ENCODE measurements around the gene DPP9. TPM values are rescaled to one million over a fixed set of nuclear protein-coding genes. Genes with fewer than 3 reads are reported as not detected.

The DPP9 gene
- total and polyA plus RNA-seq, 2 of the 13 experiments (the other 11 are each of a cell fraction or from before 2014, with no cell fraction given): 8.4 to 25.8 TPM

- TF ChIP-seq PBX3 (CRISPR knock-in tag; IDR thresholded peaks at IDR 0.05; ENCODE audit: borderline replicate concordance) (no peak), SALL1 (CRISPR knock-in tag; IDR thresholded peaks at IDR 0.05) (peak; percentile 86), MIER2 (CRISPR knock-in tag; IDR thresholded peaks at IDR 0.05) (peak; percentile 82), PHF5A (CRISPR knock-in tag; IDR thresholded peaks at IDR 0.05; ENCODE audit: low read depth, unreplicated experiment) (peak; percentile 90), ERF (CRISPR knock-in tag; IDR thresholded peaks at IDR 0.05) (peak; percentile 83; the same call in 1 of the 2 replicates), ZC3H13 (CRISPR knock-in tag; IDR thresholded peaks at IDR 0.05) (no peak), GATAD1 (CRISPR knock-in tag; IDR thresholded peaks at IDR 0.05) (peak; percentile 95), ZNF607 (CRISPR knock-in tag; IDR thresholded peaks at IDR 0.05; ENCODE audit: borderline replicate concordance) (peak; percentile 84; the same call in 1 of the 2 replicates), TARDBP (CRISPR knock-in tag; IDR thresholded peaks at IDR 0.05) (peak; percentile 81; the same call in 1 of the 2 replicates), PPARG (CRISPR knock-in tag; conservative IDR thresholded peaks at IDR 0.05) (0 out of 2 replicates have a peak, but pooled peaks have one; percentile 51), SP4 (CRISPR knock-in tag; IDR thresholded peaks at IDR 0.05) (peak; percentile 46; the same call in 1 of the 2 replicates), SOX13 (IDR thresholded peaks at IDR 0.05) (peak; percentile 68; the same call in 1 of the 2 replicates), SOX13 (CRISPR knock-in tag; conservative IDR thresholded peaks at IDR 0.05 in 1 of 2, IDR thresholded peaks at IDR 0.05 in 1 of 2) (peak in 1 of 2 experiments; percentile 40; a peak in 2 of 4 replicates), ZFY (CRISPR knock-in tag; IDR thresholded peaks at IDR 0.05) (peak; percentile 84), MXD4 (CRISPR knock-in tag; IDR thresholded peaks at IDR 0.05) (peak; percentile 66; the same call in 1 of the 2 replicates), ZNF703 (CRISPR knock-in tag; IDR thresholded peaks at IDR 0.05; ENCODE audit: borderline replicate concordance) (no peak), FOXP4 (CRISPR knock-in tag; IDR thresholded peaks at IDR 0.05) (peak; percentile 55)
- TF ChIP-seq, protein P1, sequence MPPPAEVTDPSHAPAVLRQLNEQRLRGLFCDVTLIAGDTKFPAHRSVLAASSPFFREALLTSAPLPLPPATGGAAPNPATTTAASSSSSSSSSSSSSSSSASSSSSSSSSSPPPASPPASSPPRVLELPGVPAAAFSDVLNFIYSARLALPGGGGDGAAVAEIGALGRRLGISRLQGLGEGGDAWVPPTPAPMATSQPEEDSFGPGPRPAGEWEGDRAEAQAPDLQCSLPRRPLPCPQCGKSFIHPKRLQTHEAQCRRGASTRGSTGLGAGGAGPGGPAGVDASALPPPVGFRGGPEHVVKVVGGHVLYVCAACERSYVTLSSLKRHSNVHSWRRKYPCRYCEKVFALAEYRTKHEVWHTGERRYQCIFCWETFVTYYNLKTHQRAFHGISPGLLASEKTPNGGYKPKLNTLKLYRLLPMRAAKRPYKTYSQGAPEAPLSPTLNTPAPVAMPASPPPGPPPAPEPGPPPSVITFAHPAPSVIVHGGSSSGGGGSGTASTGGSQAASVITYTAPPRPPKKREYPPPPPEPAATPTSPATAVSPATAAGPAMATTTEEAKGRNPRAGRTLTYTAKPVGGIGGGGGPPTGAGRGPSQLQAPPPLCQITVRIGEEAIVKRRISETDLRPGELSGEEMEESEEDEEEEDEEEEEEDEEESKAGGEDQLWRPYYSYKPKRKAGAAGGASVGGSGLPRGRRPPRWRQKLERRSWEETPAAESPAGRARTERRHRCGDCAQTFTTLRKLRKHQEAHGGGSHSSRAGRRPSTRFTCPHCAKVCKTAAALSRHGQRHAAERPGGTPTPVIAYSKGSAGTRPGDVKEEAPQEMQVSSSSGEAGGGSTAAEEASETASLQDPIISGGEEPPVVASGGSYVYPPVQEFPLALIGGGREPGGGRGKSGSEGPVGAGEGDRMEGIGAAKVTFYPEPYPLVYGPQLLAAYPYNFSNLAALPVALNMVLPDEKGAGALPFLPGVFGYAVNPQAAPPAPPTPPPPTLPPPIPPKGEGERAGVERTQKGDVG (CRISPR knock-in tag; IDR thresholded peaks at IDR 0.05; ENCODE audit: borderline replicate concordance): peak; percentile 80
- TF ChIP-seq, protein P2, sequence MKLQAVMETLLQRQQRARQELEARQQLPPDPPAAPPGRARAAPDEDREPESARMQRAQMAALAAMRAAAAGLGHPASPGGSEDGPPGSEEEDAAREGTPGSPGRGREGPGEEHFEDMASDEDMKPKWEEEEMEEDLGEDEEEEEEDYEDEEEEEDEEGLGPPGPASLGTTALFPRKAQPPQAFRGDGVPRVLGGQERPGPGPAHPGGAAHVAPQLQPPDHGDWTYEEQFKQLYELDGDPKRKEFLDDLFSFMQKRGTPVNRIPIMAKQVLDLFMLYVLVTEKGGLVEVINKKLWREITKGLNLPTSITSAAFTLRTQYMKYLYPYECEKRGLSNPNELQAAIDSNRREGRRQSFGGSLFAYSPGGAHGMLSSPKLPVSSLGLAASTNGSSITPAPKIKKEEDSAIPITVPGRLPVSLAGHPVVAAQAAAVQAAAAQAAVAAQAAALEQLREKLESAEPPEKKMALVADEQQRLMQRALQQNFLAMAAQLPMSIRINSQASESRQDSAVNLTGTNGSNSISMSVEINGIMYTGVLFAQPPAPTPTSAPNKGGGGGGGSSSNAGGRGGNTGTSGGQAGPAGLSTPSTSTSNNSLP (IDR thresholded peaks at IDR 0.05; ENCODE audit: low read depth, low read length): peak; percentile 60; the same call in 1 of the 2 replicates
- TF ChIP-seq, protein P3, sequence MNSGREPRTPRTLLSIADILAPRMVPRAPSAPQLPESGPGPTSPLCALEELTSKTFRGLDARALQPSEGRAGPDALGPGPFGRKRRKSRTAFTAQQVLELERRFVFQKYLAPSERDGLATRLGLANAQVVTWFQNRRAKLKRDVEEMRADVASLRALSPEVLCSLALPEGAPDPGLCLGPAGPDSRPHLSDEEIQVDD (CRISPR knock-in tag; IDR thresholded peaks at IDR 0.05; ENCODE audit: borderline replicate concordance): peak; percentile 68; the same call in 1 of the 2 replicates
Measured at GRCh38 chr19:4723595-4724514, at the start of gene DPP9 (continued).
